ENCODE results near the gene SLC7A7. TPM values are rescaled to one million over a fixed set of nuclear protein-coding genes. Genes with fewer than 3 reads are reported as not detected.

Gene SLC7A7
- total and polyA plus RNA-seq, 2 of the 13 experiments (the other 11 are each of a cell fraction or from before 2014, with no cell fraction given) = 0.13 to 0.63 TPM

- H3K27ac ChIP-seq (ENCODE audit: extremely low read length, insufficient read depth, low read length) = no peak overlapping the region
- no peak overlapping the region for H3K9ac ChIP-seq (ENCODE audit: insufficient read depth, low read depth, low read length)
- ATAC-seq (no peak), DNase-seq (ENCODE audit: low spot score) (no peak), FAIRE-seq (no peak)
- intact Hi-C loops (cut with micrococcal nuclease; ENCODE audit: unreplicated experiment) = no loop called here
- no peaks in the 10 kb centered on the region for H3K36me3 ChIP-seq (replicated peaks in 1 of 2; ENCODE audit: control insufficient read depth in 1 of 2, insufficient read depth in 2 of 2, low read length in 2 of 2)
- H2AFZ ChIP-seq (ENCODE audit: low read length) = no peak overlapping the region
- no peak for TF ChIP-seq ZNF839 (CRISPR knock-in tag; IDR thresholded peaks at IDR 0.05; ENCODE audit: borderline replicate concordance)
- H3K79me2 ChIP-seq (ENCODE audit: insufficient read depth, low read length) = no peaks in the 10 kb centered on the region
- peaks cover 24% of the 10 kb centered on the region for H3K4me1 ChIP-seq (ENCODE audit: insufficient read depth, low read length)
- no peak overlapping the region for H3K4me2 ChIP-seq (ENCODE audit: low read depth, low read length)
- 73% methylated on average over 3 of the region's 3 CpGs for WGBS (ENCODE audit: low lambda C conversion rate)
- no peak overlapping the region for H3K4me3 ChIP-seq (replicated peaks in 1 of 3; ENCODE audit: insufficient read depth in 1 of 3, low read depth in 2 of 3, low read length in 3 of 3)
- H3K27me3 ChIP-seq (ENCODE audit: control insufficient read depth in 1 of 2, insufficient read depth in 2 of 2, low read length in 2 of 2) = no peaks in the 10 kb centered on the region
- in situ Hi-C loops (cut with HindIII; ENCODE audit: extremely low pct_ligation_motif_present, low pct_unique_long_range_greater_than_20kb) = no loop called here
- no peaks in the 10 kb centered on the region for H4K20me1 ChIP-seq (ENCODE audit: insufficient read depth, low read length)
- ChIA-PET POLR2A (no interaction called here), CTCF (ENCODE audit: low intra/inter-chr PET ratio, low total read pairs) (no interaction called here)
- H3K9me3 ChIP-seq (ENCODE audit: low read length) = no peaks in the 10 kb centered on the region
- BruUV-seq (replicated peaks) = no TSS peak
Measured at GRCh38 chr14:22803687-22803974, 11.6 kb downstream of the SLC7A7 start.

DNA sequence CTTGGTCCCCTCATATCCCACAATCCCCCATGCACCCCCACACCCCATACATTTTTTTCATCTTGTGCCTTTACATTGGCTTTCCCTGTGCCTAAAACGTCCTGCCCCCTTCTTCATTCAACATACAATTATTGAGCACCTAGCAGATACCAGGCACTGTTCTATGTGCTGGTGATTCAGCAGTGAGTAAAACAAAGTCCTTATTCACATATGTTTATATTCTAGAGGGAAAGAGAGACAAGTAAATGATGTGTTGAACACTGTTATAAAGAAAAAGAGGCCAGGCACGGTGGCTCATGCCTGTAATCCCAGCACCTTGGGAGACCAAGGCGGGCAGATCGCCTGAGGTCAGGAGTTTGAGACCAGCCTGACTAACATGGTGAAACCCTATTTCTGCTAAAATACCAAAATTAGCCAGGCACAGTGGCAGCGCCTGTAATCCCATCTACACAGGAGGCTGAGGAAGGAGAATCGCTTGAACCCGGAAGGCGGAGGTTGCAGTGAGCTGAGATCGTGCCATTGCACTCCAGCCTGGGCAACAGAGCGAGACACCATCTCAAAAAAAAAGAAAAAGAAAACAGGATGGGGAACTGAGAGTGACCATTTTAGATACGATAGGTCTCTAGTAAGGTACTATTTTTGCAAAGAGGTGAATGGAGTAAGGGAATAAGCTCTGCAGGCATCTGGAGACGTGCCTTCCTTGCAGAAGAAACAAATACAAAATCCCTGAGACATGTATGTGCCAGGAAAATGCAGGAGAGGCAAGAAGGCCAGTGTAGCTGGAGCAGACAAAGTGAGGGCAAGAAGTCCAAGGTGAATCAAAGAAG lies 12.2 kb downstream of the SLC7A7 start:
- Histone ChIP-seq H2AFZ (ENCODE audit: low read length) (no peak overlapping the region), H3K9me3 (ENCODE audit: low read length) (no peaks in the 10 kb centered on the region), H3K27me3 (ENCODE audit: control insufficient read depth in 1 of 2, insufficient read depth in 2 of 2, low read length in 2 of 2) (no peaks in the 10 kb centered on the region), H3K4me1 (ENCODE audit: insufficient read depth, low read length) (peaks cover 18% of the 10 kb centered on the region), H3K27ac (ENCODE audit: extremely low read length, insufficient read depth, low read length) (no peak overlapping the region), H3K4me2 (ENCODE audit: low read depth, low read length) (no peak overlapping the region), H4K20me1 (ENCODE audit: insufficient read depth, low read length) (no peaks in the 10 kb centered on the region), H3K36me3 (replicated peaks in 1 of 2; ENCODE audit: control insufficient read depth in 1 of 2, insufficient read depth in 2 of 2, low read length in 2 of 2) (no peaks in the 10 kb centered on the region), H3K9ac (ENCODE audit: insufficient read depth, low read depth, low read length) (no peak overlapping the region), H3K79me2 (ENCODE audit: insufficient read depth, low read length) (no peaks in the 10 kb centered on the region), H3K4me3 (replicated peaks in 1 of 3; ENCODE audit: insufficient read depth in 1 of 3, low read depth in 2 of 3, low read length in 3 of 3) (no peak overlapping the region)
- ATAC-seq (no peak), FAIRE-seq (no peak), DNase-seq (ENCODE audit: low spot score) (no peak)
- ChIA-PET POLR2A (no interaction called here), CTCF (ENCODE audit: low intra/inter-chr PET ratio, low total read pairs) (no interaction called here)
- no TSS peak for BruUV-seq (replicated peaks)
- TF ChIP-seq ZBTB26 (CRISPR knock-in tag; IDR thresholded peaks at IDR 0.05; ENCODE audit: borderline replicate concordance) (no peak), ZKSCAN8 (CRISPR knock-in tag; IDR thresholded peaks at IDR 0.05; ENCODE audit: borderline replicate concordance) (0 out of 2 replicates have a peak, but pooled peaks have one; percentile 29), HMGA1 (CRISPR knock-in tag; conservative IDR thresholded peaks at IDR 0.05) (no peak)
- WGBS (ENCODE audit: low lambda C conversion rate) = 69% methylated on average over 12 of the region's 12 CpGs
- intact Hi-C loops (cut with micrococcal nuclease; ENCODE audit: unreplicated experiment) (no loop called here), in situ Hi-C loops (cut with HindIII; ENCODE audit: extremely low pct_ligation_motif_present, low pct_unique_long_range_greater_than_20kb) (no loop called here)

Data from HepG2 (cell line).